ENCODE data around the gene CFAP157.

DNA sequence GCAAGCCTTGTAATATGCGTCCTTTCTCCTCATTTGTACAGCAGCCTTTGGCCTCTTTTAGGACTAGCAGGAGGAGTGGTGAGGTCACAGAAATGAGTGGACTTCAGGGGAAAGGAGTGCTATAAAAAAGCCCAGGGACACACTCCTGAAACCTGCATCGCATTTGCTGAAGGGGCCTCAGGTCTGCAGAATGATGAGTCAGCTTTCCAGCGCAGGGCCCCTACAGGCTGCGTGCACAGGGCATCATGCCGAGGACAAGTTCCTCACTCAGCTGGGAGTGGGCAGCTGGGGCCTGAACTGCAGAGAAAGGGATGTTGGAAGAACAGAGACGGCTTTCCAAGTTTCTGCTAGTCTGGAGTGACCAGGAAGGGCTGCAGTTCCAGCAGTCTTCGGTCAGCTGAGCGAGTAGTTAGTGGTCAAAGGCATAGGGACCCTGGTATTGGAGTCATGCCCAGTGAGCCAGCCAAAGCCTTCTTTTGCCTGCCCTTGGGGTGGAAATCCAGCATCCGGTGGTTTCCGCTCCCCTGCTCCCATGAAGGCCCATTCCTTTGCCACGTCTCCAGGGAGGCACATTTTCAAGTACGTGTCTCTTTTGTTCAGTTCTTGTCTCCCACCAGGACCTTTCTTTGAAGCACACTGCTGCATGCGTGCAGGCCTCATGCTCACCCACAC is 17.3 kb upstream of the CFAP157 start:
- TF ChIP-seq POLR2AphosphoS5 (IDR thresholded peaks at IDR 0.05; ENCODE audit: low read depth, low read length), result no peak
- no peak for TF ChIP-seq POLR2A (IDR thresholded peaks at IDR 0.05; ENCODE audit: low read depth, low read length)
- TF ChIP-seq PAX5 (IDR thresholded peaks at IDR 0.05; ENCODE audit: insufficient read depth, low read length, severe bottlenecking), result no peak
- TF ChIP-seq TAF1 (IDR thresholded peaks at IDR 0.05; ENCODE audit: low read depth, low read length), result no peak
- no peak for TF ChIP-seq SPI1 (IDR thresholded peaks at IDR 0.05; ENCODE audit: low read depth, low read length)

Measured in GM12891 (cell line).